Neuronal stem cell (in vitro differentiated cells): ENCODE data around the gene CDC42EP4.

Source experiments
- DNase-seq: peaks from one replicate; pipeline ENCODE4 v3.0.0-alpha.2; 2013; ENCODE audit warnings: low spot score
- H2AFZ ChIP-seq: one replicate; pipeline ENCODE4 v1.6.1; 2013; ENCODE audit warnings: mild to moderate bottlenecking, low read length, inconsistent platforms
- H2AK5ac ChIP-seq: 2 replicates; pipeline ENCODE4 v1.6.1; 2013; ENCODE audit warnings: low read depth, mild to moderate bottlenecking, inconsistent platforms, low read length, moderate library complexity, mixed read lengths
- H2BK120ac ChIP-seq: 2 replicates; pipeline ENCODE4 v1.6.1; 2013; ENCODE audit warnings: low read depth, mild to moderate bottlenecking, inconsistent platforms, low read length, moderate library complexity, mixed read lengths
- H2BK12ac ChIP-seq: one replicate; pipeline ENCODE4 v1.6.1; 2013; ENCODE audit warnings: low read length, inconsistent platforms
- H2BK15ac ChIP-seq: 2 replicates; pipeline ENCODE4 v1.6.1; 2013; ENCODE audit warnings: mild to moderate bottlenecking, low read length, inconsistent platforms, mixed read lengths
- H2BK5ac ChIP-seq: one replicate; pipeline ENCODE4 v1.6.1; 2013; ENCODE audit warnings: inconsistent platforms, mild to moderate bottlenecking, low read length, moderate library complexity
- H3K14ac ChIP-seq: one replicate; pipeline ENCODE4 v1.6.1; 2013; ENCODE audit warnings: low read length, inconsistent platforms
- H3K18ac ChIP-seq: 2 replicates; pipeline ENCODE4 v1.6.1; 2013; ENCODE audit warnings: low read length, inconsistent platforms
- H3K23ac ChIP-seq: 2 replicates; pipeline ENCODE4 v1.6.1; 2013; ENCODE audit warnings: low read depth, mild to moderate bottlenecking, mixed read lengths, low read length, inconsistent platforms; ENCODE audit not compliant: poor library complexity
- H3K27ac ChIP-seq: replicated peaks from 3 replicates; pipeline ENCODE4 v1.5.1; 2013; ENCODE audit warnings: low read length, inconsistent platforms
- H3K27me3 ChIP-seq, 3 experiments: 2 replicates each; pipeline ENCODE4 v1.6.1; 2013; ENCODE audit warnings: low read length in 3 of 3, mild to moderate bottlenecking in 2 of 3, inconsistent platforms in 1 of 3, low read depth in 1 of 3, mixed read lengths in 1 of 3, moderate library complexity in 1 of 3; ENCODE audit not compliant: control insufficient read depth in 3 of 3, insufficient read depth in 3 of 3
- H3K36me3 ChIP-seq, 2 donors: replicated peaks in 1 of 2; 2 replicates each; pipeline ENCODE4 v1.6.1; 2013; ENCODE audit warnings: low read length in 2 of 2; ENCODE audit not compliant: control insufficient read depth in 2 of 2, insufficient read depth in 2 of 2
- H3K4ac ChIP-seq: 2 replicates; pipeline ENCODE4 v1.6.1; 2013; ENCODE audit warnings: inconsistent platforms, mild to moderate bottlenecking, low read length, moderate library complexity
- H3K4me1 ChIP-seq, 2 donors: 1 replicate in 1 of 2; 2 replicates in 1 of 2; pipeline ENCODE4 v1.6.1; 2013; ENCODE audit warnings: low read length in 2 of 2, low read depth in 1 of 2; ENCODE audit not compliant: control insufficient read depth in 2 of 2, insufficient read depth in 1 of 2
- H3K4me2 ChIP-seq: one replicate; pipeline ENCODE4 v1.6.1; 2013; ENCODE audit warnings: mild to moderate bottlenecking, low read length, inconsistent platforms; ENCODE audit not compliant: insufficient read depth, poor library complexity, severe bottlenecking
- H3K4me3 ChIP-seq, 2 donors: 2 replicates each; pipeline ENCODE4 v1.5.1; 2013; ENCODE audit warnings: low read length in 2 of 2, mild to moderate bottlenecking in 2 of 2, inconsistent platforms in 1 of 2, moderate library complexity in 1 of 2
- H3K79me1 ChIP-seq: one replicate; pipeline ENCODE4 v1.6.1; 2013; ENCODE audit warnings: low read depth, mild to moderate bottlenecking, inconsistent platforms, low read length, moderate library complexity
- H3K9ac ChIP-seq: one replicate; pipeline ENCODE4 v1.6.1; 2013; ENCODE audit warnings: mild to moderate bottlenecking, low read depth, low read length, inconsistent platforms; ENCODE audit not compliant: poor library complexity
- H3K9me3 ChIP-seq, 2 donors: replicated peaks in 1 of 2; 2 replicates each; pipeline versions ENCODE3 to v1.6.1; 2013; ENCODE audit warnings: low read length in 2 of 2, mild to moderate bottlenecking in 2 of 2, inconsistent platforms in 1 of 2, low read depth in 1 of 2, mixed read lengths in 1 of 2, moderate library complexity in 1 of 2; ENCODE audit not compliant: control insufficient read depth in 2 of 2, insufficient read depth in 1 of 2
- H4K8ac ChIP-seq: one replicate; pipeline ENCODE4 v1.6.1; 2013; ENCODE audit warnings: low read depth, mild to moderate bottlenecking, inconsistent platforms, low read length, moderate library complexity
- H4K91ac ChIP-seq: one replicate; pipeline ENCODE4 v1.6.1; 2013; ENCODE audit warnings: low read length, low read depth, mild to moderate bottlenecking, inconsistent platforms; ENCODE audit not compliant: poor library complexity
- WGBS, 2 donors: extraction: QIAGEN DNeasy Blood & Tissue Kit; methylation state at CpG; one replicate each; pipeline ENCODE4 v1.1.7; 2013; ENCODE audit warnings: missing lambda C conversion rate in 2 of 2, mixed read lengths in 1 of 2; ENCODE audit not compliant: insufficient read length in 2 of 2, insufficient replicate concordance in 1 of 2; ENCODE audit errors: extremely low coverage in 2 of 2; 5-methylcytosine and 5-hydroxymethylcytosine counted together

Gene CDC42EP4

DNA sequence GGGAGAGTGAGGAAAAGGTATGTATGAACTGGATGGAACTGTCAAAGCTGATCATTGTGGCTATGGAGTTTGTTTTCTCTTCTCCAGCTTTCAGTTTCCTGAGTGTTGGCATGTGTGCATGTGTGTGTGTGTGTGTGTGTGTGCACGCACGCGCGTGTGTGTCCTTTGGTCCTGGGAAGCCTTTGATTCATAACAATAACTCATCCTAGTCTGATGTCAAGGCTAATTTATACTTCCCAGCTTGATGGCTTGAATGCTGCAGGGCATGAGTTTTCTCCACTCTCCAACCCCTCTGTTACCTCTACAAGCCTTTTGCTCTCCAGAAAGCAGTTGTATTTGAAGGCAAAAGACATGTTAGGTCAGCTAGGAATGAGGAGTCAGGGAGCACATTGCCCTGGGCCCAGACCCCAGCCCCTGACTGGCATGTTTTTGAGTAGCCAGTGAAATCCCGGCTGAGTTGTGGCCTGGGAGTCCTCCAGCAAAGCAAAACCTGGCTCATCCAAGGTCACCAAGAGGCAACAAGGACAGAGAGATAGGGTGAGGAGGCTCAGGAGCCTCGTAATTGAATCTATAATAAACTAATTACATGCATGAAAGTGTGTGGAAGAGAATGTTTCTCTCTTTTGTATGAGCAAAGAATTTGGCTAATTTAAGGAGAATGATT lies 8.9 kb upstream of the CDC42EP4 start:
- H3K27ac ChIP-seq = no peak overlapping the region
- peaks cover 0 to 3% (median 0%) of the 10 kb centered on the region in 3 experiments for H3K27me3 ChIP-seq
- no peak overlapping the region for H4K8ac ChIP-seq
- H2BK12ac ChIP-seq = no peak overlapping the region
- no peak overlapping the region for H2AK5ac ChIP-seq
- H3K9ac ChIP-seq = no peak overlapping the region
- H3K4ac ChIP-seq = no peak overlapping the region
- no CpG with 5 or more reads among the region's 6 CpGs for WGBS, 2 donors
- no peaks in the 10 kb centered on the region for H3K9me3 ChIP-seq
- H3K79me1 ChIP-seq = no peaks in the 10 kb centered on the region
- H3K4me2 ChIP-seq = no peak overlapping the region
- no peak overlapping the region for H3K18ac ChIP-seq
- H3K4me3 ChIP-seq = no peak overlapping the region
- H3K23ac ChIP-seq = no peak overlapping the region
- H2BK120ac ChIP-seq = no peak overlapping the region
- H2BK15ac ChIP-seq = no peak overlapping the region
- no peak overlapping the region for H3K14ac ChIP-seq
- DNase-seq = no peak
- no peak overlapping the region for H4K91ac ChIP-seq
- no peaks in the 10 kb centered on the region for H3K36me3 ChIP-seq
- H3K4me1 ChIP-seq = peaks cover 4 to 19% of the 10 kb centered on the region in 2 donors
- H2AFZ ChIP-seq = no peak overlapping the region
- H2BK5ac ChIP-seq = no peak overlapping the region

DNA sequence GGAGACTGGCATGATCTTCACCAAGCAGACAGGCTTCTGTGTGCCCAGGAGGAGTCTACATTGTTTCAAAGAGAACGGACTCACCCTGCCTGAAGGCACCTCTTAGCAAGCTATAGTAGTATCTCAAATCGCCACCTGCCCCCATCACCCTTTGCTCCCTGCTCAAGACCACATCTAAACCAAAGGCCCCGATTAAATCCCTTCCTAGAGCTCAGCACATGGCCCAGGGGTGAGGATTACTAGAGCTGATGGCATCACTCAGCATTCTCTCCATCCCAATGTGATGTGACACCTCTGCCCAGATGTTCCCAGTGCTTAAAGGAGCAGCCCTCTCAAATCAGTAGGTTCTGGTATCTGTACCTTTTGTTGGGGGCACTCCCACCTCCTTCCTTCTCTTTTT lies 8.0 kb upstream of the CDC42EP4 start:
- peaks cover 4 to 14% of the 10 kb centered on the region in 2 donors for H3K4me1 ChIP-seq
- no CpG with 5 or more reads among the region's 3 CpGs for WGBS, 2 donors
- no peak overlapping the region for H3K4me2 ChIP-seq
- no peaks in the 10 kb centered on the region for H3K79me1 ChIP-seq
- H2BK120ac ChIP-seq = no peak overlapping the region
- H3K18ac ChIP-seq = no peak overlapping the region
- H2BK5ac ChIP-seq = no peak overlapping the region
- no peak overlapping the region for H2AK5ac ChIP-seq
- H3K4me3 ChIP-seq = no peak overlapping the region
- H3K36me3 ChIP-seq = no peaks in the 10 kb centered on the region
- no peak overlapping the region for H3K23ac ChIP-seq
- H4K91ac ChIP-seq = no peak overlapping the region
- no peak overlapping the region for H3K9ac ChIP-seq
- no peak overlapping the region for H2BK15ac ChIP-seq
- H3K4ac ChIP-seq = no peak overlapping the region
- no peak for DNase-seq
- H3K14ac ChIP-seq = no peak overlapping the region
- no peak overlapping the region for H3K27ac ChIP-seq
- peaks cover 0 to 3% (median 0%) of the 10 kb centered on the region in 3 experiments for H3K27me3 ChIP-seq
- no peak overlapping the region for H2BK12ac ChIP-seq
- H3K9me3 ChIP-seq = no peaks in the 10 kb centered on the region
- H2AFZ ChIP-seq = no peak overlapping the region
- no peak overlapping the region for H4K8ac ChIP-seq

DNA sequence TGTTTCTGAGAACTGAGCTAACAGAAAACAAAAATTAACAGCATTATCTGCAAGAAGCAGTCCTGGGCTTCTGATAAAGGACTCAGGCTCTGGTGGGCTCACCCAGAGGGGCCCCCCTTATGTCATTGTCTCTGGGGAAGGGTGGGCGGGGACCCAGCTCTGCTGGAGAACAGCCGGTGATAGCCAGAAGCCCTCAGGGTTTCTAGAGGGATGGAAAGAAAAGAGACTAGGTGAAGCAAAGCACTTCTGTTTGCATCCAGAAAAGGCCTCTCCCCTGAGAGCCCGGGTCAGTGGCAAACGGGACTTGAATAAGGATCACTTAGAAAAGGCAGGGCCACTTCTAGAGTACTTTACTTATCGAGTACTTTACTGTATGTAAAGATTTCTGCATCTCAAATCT lies 7.0 kb upstream of the CDC42EP4 start:
- H3K27me3 ChIP-seq = peaks cover 0 to 3% (median 2%) of the 10 kb centered on the region in 3 experiments
- no peak overlapping the region for H3K9ac ChIP-seq
- no peak overlapping the region for H3K4me3 ChIP-seq
- no peak for DNase-seq
- H4K91ac ChIP-seq = no peak overlapping the region
- whole genome bisulfite sequencing, 2 donors = no CpG with 5 or more reads among the region's 5 CpGs
- no peak overlapping the region for H3K4me2 ChIP-seq
- no peaks in the 10 kb centered on the region for H3K36me3 ChIP-seq
- no peak overlapping the region for H3K23ac ChIP-seq
- no peaks in the 10 kb centered on the region for H3K79me1 ChIP-seq
- no peak overlapping the region for H2BK15ac ChIP-seq
- no peak overlapping the region for H3K27ac ChIP-seq
- H3K14ac ChIP-seq = no peak overlapping the region
- H3K18ac ChIP-seq = no peak overlapping the region
- H2AK5ac ChIP-seq = peak overlapping the region; percentile 15
- peaks cover 4 to 10% of the 10 kb centered on the region in 2 donors for H3K4me1 ChIP-seq
- H3K9me3 ChIP-seq = no peaks in the 10 kb centered on the region
- H2BK12ac ChIP-seq = no peak overlapping the region
- H2BK120ac ChIP-seq = no peak overlapping the region
- H4K8ac ChIP-seq = no peak overlapping the region
- no peak overlapping the region for H3K4ac ChIP-seq
- no peak overlapping the region for H2AFZ ChIP-seq
- no peak overlapping the region for H2BK5ac ChIP-seq

DNA sequence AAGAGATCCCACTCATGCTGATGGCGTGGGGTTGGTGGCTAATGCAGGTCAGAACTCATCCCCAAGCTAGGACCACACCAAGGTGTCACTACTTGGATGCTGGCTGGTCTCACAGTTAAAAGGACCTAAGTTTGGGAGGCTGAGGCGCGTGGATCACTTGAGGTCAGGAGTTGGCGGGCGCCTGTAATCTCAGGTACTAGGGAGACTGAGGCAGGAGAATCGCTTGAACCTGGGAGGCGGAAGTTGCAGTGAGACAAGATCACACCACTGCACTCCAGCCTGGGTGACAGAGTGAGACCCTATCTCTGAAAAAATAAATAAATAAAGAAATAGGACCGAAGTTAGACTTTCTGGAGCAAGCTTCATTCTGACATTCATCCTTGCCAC lies 6.6 kb upstream of the CDC42EP4 start:
- no peak overlapping the region for H2AK5ac ChIP-seq
- peaks cover 0 to 3% (median 2%) of the 10 kb centered on the region in 3 experiments for H3K27me3 ChIP-seq
- H4K91ac ChIP-seq = no peak overlapping the region
- H4K8ac ChIP-seq = no peak overlapping the region
- H2BK12ac ChIP-seq = no peak overlapping the region
- no peak overlapping the region for H3K9ac ChIP-seq
- no peak overlapping the region for H3K4me2 ChIP-seq
- H2BK5ac ChIP-seq = no peak overlapping the region
- H3K4me1 ChIP-seq = peaks cover 5 to 9% of the 10 kb centered on the region in 2 donors
- H3K18ac ChIP-seq = no peak overlapping the region
- H3K36me3 ChIP-seq = no peaks in the 10 kb centered on the region
- DNase-seq = no peak
- H3K79me1 ChIP-seq = no peaks in the 10 kb centered on the region
- H3K9me3 ChIP-seq = no peaks in the 10 kb centered on the region
- H2BK15ac ChIP-seq = no peak overlapping the region
- no peak overlapping the region for H2BK120ac ChIP-seq
- no peak overlapping the region for H3K14ac ChIP-seq
- no CpG with 5 or more reads among the region's 8 CpGs for WGBS, 2 donors
- H3K4me3 ChIP-seq = no peak overlapping the region
- H2AFZ ChIP-seq = no peak overlapping the region
- H3K23ac ChIP-seq = no peak overlapping the region
- H3K27ac ChIP-seq = no peak overlapping the region
- H3K4ac ChIP-seq = no peak overlapping the region
